Spleen (tissue), 7 donors: ENCODE data around the gene ABTB2.

Experiments
- CTCF ChIP-seq, 11 experiments: fragments of 200-600 bp in 7 of 11; fragments of 450-650 bp in 4 of 11; sonication (generic) in 4 of 11; IDR thresholded peaks in 8 of 11; conservative IDR thresholded peaks in 3 of 11; 1 replicate in 7 of 11; 2 replicates in 4 of 11; pipeline versions ENCODE4 v1.4.0 to v1.8.0; 2016 to 2021; ENCODE audit warnings: antibody characterized with exemption in 11 of 11, inconsistent platforms in 4 of 11, mild to moderate bottlenecking in 1 of 11
- POLR2A ChIP-seq, 3 donors: fragments of 450-650 bp; IDR thresholded peaks; one replicate each; pipeline ENCODE4 v1.5.1; 2017; ENCODE audit warnings: antibody characterized with exemption in 3 of 3, mild to moderate bottlenecking in 1 of 3
- POLR2AphosphoS5 ChIP-seq, 3 donors: sonication (generic); formaldehyde crosslinking; IDR thresholded peaks; one replicate each; pipeline ENCODE4 v1.5.1; 2017; ENCODE audit warnings: antibody characterized with exemption in 3 of 3
- donor health status: DM: no; HTN: no; CAD: no; lungs with moderate emphysema.
- donor health status: DM: no; HTN: no; CAD: no.
- donor health status: DM: no; HTN: no; CAD: no.

GRCh38 chr11:34264303-34265110 is 93.3 kb downstream of the ABTB2 start:
- TF ChIP-seq CTCF (IDR thresholded peaks at IDR 0.05 in 8 of 11, conservative IDR thresholded peaks at IDR 0.05 in 3 of 11) (no peak), POLR2A (IDR thresholded peaks at IDR 0.05) (no peak), POLR2AphosphoS5 (IDR thresholded peaks at IDR 0.05) (no peak)
